ENCODE data around the gene PRDM12.

The PRDM12 gene

GRCh38 chr9:130664251-130665028, at the start of gene PRDM12:
PRDM12 (plus strand) TSS chr9:130664594; CDS start chr9:130664654, 60 bp downstream.
- no peak for DNase-seq (ENCODE audit: low read depth)

DNA sequence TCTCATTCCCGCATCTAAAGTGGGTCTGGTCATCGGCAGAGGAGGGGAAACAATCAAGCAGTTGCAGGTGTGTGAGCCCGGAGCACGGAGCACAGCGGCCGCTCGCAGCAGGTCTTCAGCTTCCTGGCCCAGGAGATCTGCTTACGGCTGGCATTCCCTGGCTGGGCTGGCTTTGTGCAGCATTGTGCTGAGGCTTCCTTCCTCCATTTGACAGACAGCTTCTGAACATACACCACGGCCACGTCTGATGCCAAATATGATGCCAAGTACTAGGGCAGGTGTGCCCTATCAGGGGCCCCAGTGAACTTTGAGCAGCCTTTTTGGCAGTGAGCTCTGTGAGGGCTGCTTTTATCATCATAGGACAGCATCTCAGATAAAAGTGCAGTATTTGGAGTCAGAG, 47.9 kb upstream of the PRDM12 start:
- no peak for DNase-seq (ENCODE audit: low read depth)

DNA sequence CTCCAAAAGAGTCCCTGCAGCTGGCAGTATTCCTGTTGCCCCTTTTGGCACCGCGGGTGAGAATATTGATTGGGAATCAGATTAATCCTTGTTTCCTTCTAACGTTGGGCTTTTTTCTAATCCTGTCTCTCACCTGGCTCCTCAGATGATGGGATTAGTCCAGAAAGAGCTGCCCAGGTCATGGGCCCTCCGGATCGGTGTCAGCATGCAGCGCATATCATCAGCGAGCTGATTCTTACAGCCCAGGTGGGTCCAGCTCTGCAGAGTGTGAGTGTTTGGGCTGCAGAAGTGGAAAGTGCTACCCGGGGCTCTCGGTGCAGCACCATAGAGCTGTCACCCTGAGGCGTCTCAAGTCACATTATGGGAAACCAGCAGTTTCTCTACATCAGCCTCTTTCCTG, 40.9 kb upstream of the PRDM12 start:
- DNase-seq (ENCODE audit: low read depth) = no peak

DNA sequence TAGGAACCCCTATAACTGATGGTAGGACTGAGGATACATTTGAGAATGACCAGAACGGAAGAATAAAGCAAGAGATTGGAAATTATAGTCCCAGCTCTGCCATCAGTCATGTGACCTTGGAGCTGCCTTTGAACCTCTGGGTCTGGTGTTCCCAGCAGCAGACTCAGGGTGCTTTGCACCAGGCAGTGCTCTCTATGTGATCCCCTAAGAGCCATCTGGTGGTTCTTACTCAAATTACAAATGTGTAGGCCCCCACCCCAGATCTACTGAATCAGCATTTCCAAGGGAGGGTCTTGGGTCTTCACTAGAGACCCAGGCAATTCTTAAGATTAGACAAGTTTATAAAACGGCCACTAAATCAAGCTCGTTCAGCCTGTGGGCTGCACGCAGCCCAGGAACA, 40.2 kb upstream of the PRDM12 start:
- no peak for DNase-seq (ENCODE audit: low read depth)

- no peak for DNase-seq (ENCODE audit: low read depth)
These were observed 38.0 kb upstream of the PRDM12 start for GRCh38 chr9:130626249-130626996.

GRCh38 chr9:130627051-130627450, 37.3 kb upstream of the PRDM12 start:
- DNase-seq (ENCODE audit: low read depth) = no peak

- DNase-seq (ENCODE audit: low read depth) = no peak
These were observed 36.2 kb upstream of the PRDM12 start for GRCh38 chr9:130627896-130628792.

GRCh38 chr9:130629443-130630070, 34.8 kb upstream of the PRDM12 start:
- DNase-seq (ENCODE audit: low read depth) = no peak

GRCh38 chr9:130630071-130630450, 34.3 kb upstream of the PRDM12 start:
- no peak for DNase-seq (ENCODE audit: low read depth)

DNA sequence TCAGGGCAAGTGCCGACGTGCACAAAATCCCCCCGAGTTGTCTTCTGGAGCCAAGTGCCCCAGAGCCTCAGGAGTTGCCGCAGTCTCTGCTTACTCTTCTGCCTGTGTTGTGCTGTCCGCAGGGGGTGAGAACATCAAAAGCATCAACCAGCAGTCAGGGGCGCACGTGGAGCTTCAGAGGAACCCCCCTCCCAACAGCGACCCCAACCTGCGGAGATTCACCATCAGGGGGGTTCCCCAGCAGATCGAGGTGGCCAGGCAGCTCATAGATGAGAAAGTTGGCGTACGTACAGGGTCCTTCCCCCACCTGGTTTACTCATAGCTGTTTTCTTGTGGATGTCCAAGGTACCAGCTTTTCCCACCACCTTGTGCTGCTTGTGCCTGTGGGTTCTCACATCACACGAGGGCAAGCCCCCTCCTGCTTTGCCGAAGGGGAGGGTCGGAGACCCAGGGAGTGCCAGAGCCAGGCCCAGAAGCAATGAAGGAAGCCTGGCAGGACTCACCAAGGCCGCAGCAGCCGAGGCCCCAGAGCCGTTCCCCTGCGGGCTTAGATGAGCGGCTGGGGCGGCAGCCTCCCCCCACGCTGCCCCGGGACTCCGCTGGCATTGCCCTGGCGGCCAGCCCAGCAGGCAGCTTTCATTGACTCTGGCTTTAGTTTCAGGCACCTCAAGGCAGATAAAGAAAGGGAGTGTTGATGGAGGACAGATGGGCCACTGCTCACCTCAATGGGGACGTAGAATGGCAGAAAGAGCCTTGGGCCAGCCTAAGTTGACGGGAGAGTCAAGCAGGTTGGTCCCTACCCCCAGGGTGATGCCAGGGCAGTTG, 33.7 kb upstream of the PRDM12 start:
- no peak for DNase-seq (ENCODE audit: low read depth)

GRCh38 chr9:130631331-130632080, 32.9 kb upstream of the PRDM12 start:
- DNase-seq (ENCODE audit: low read depth) = no peak

DNA sequence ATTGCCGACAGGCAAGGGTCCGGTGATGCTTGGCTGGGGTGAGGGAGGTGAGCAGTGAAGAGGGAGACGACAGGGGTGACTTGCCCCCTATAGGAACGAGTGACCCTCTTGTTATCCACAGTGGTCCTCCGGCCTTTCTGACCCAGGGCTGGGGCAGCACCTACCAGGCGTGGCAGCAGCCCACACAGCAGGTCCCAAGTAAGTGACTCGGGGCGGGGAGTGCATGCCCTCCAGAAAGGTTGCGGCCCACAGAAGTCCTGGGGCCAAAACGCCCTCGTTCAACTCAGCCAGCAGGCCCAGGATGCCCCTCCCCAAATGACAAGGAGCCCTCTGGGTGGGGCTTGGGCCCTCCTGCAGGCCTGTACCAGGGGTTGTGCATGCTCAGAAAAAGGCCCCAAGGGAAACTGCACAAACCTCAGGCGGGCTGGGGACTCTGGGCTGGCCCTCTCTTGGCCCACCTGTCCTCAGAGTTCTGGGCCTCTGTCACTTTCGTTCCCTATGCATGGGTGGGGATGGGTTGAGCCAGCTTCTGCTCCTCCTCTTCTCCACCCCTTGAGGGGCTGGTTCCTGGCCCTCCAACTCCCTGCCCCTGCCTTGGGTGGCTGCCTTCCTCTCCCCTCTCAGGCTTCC, 32.2 kb upstream of the PRDM12 start:
- no peak for DNase-seq (ENCODE audit: low read depth)

- DNase-seq (ENCODE audit: low read depth) = no peak
These were observed 31.6 kb upstream of the PRDM12 start for GRCh38 chr9:130632841-130633240.

DNA sequence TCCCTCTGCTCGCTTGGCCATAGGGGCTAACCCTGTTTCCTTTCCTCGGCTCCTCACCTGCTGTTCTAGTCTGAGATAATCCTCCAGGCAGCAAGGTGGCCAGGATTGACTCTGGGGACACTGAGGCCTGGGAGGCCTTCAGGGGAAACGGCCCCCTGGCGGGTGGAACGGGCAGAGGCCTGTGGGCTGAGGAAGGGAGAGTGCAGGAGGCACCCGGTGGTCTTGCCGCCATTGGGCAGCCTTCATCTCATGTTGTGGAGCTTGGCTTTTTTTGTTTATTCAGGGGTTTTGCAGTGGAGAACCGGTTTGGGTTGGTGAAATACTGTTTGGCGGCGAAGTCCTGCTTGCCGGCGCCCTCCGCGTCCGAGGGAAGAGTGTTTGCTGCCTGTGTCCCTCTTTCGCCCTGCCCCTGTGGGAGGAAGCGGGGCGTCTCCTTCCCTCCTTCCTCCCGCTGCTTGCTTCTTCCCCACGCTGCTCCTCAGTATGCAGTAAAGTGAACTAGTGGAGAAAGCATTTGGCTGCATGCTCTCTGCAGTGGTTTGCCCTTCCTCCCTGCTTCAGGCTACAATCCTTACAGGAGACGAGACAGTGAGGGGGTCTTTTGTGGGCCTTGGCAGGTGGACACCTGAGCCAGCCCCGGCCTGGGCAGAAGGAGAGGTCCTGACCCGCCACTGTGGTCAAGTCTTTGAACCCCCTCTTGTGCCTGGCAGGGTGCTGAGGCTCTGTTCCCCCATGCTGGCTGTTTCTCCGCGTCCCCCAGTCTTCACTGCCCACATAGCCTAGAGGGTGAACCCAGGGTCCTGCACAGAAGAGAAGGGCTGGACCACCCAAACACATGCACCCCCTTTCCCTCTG, 30.8 kb upstream of the PRDM12 start:
- no peak for DNase-seq (ENCODE audit: low read depth)

DNA sequence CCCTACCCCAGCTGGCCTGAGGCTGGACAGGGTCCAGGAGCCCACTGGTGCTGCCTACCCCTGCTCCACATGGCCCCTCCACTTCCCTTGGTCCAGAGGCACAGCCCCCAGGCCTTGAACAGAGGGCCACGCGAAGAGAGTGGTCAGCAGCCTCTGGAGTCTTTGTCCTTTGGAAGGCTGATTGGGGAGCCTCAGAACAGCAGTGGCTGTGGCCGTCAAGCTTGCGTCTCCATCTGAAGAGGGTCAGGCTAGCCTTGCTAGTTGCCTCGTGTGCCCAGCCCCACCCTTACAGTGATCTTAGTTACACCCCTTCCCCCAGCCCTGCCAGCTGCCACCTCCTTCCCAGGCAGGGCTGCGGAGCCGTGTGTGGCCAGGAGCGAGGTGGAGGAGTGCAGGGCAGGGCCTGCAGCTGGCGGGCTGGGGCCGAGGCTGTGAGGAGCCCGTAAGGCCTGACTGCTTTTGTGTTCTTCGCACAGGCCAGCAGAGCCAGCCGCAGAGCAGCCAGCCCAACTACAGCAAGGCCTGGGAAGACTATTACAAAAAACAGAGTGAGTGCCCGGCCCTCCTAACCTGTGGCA, 30.1 kb upstream of the PRDM12 start:
- DNase-seq (ENCODE audit: low read depth) = no peak

GRCh38 chr9:130634801-130635200, 29.6 kb upstream of the PRDM12 start:
- no peak for DNase-seq (ENCODE audit: low read depth)

GRCh38 chr9:130635306-130635705, 29.1 kb upstream of the PRDM12 start:
- no peak for DNase-seq (ENCODE audit: low read depth)
